A549 (cell line): ENCODE measurements around the gene CEBPA.

Experiments
- CEBPB ChIP-seq, 2 experiments: fragments of >200 bp in 1 of 2; sonication (Bioruptor Twin) in 1 of 2; formaldehyde crosslinking in 1 of 2; IDR thresholded peaks; 2 replicates each; pipeline ENCODE4 v1.6.1; 2012 to 2016
- HOXB13 ChIP-seq: fragments of 250-450 bp; sonication (Bioruptor Pico); IDR thresholded peaks from 2 replicates; pipeline ENCODE4 v1.5.0; 2020; ENCODE audit warnings: low read depth, mild to moderate bottlenecking, moderate library complexity
- MAFK ChIP-seq: fragments of 450-650 bp; IDR thresholded peaks from 2 replicates; pipeline ENCODE4 v1.6.1; 2014; ENCODE audit not compliant: partially characterized antibody
- MYC ChIP-seq: IDR thresholded peaks from 2 replicates; pipeline ENCODE4 v1.6.1; 2012; ENCODE audit warnings: mild to moderate bottlenecking, inconsistent platforms, low read length, improper control_type of control experiment, borderline replicate concordance
- TF ChIP-seq, protein P1 (sequence below): fragments of >200 bp; sonication (Bioruptor Twin); formaldehyde crosslinking; IDR thresholded peaks from 3 replicates; pipeline ENCODE4 v1.5.1; 2016

DNA sequence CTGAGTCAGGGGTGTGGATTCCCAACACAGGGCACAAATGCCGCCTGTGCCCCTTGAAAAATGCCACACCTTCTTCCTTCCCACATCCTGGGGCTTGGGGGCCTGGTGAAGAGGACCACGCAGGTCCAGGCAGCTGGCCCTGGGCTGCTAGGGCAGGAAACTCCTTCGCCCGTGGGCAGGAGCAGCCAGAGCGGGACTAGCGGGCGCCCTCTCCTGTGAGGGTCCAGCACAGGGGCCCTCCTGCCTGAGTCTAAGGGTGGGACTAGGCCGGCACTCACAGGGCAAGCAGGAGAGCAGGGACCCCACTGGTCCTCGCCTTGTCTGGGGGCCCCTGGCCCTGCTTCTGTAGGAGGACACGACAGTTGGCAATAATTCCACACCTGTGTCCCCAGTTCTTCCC, 7.5 kb upstream of the CEBPA start:
- TF ChIP-seq MAFK, result no peak
- TF ChIP-seq, protein P1, sequence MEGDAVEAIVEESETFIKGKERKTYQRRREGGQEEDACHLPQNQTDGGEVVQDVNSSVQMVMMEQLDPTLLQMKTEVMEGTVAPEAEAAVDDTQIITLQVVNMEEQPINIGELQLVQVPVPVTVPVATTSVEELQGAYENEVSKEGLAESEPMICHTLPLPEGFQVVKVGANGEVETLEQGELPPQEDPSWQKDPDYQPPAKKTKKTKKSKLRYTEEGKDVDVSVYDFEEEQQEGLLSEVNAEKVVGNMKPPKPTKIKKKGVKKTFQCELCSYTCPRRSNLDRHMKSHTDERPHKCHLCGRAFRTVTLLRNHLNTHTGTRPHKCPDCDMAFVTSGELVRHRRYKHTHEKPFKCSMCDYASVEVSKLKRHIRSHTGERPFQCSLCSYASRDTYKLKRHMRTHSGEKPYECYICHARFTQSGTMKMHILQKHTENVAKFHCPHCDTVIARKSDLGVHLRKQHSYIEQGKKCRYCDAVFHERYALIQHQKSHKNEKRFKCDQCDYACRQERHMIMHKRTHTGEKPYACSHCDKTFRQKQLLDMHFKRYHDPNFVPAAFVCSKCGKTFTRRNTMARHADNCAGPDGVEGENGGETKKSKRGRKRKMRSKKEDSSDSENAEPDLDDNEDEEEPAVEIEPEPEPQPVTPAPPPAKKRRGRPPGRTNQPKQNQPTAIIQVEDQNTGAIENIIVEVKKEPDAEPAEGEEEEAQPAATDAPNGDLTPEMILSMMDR, result no peak
- TF ChIP-seq HOXB13, result no peak
- TF ChIP-seq MYC, result no peak
- no peak for TF ChIP-seq CEBPB (IDR thresholded peaks at IDR 0.05)
